ENCODE results near the gene ARPC4. TPM values are rescaled to one million over a fixed set of nuclear protein-coding genes. Genes with fewer than 3 reads are reported as not detected.

ARPC4 gene
- total and polyA plus RNA-seq, 2 donors (not counting 3 experiments of a cell fraction or from before 2014, with no cell fraction given) = 181 to 197 TPM

- DNase-seq (ENCODE audit: low read depth, low spot score) (no peak), FAIRE-seq (no peak)
- Histone ChIP-seq H3K9me3 (replicated peaks; ENCODE audit: control insufficient read depth, insufficient read depth, low read length) (no peaks in the 10 kb centered on the region), H3K4me1 (ENCODE audit: control insufficient read depth, extremely low read depth, insufficient read depth, low read length) (no peaks in the 10 kb centered on the region), H3K9me1 (replicated peaks; ENCODE audit: control insufficient read depth, extremely low read depth, insufficient read depth, low read length) (no peaks in the 10 kb centered on the region), H3K79me2 (ENCODE audit: control insufficient read depth, insufficient read depth, low read length) (no peaks in the 10 kb centered on the region), H2AFZ (ENCODE audit: low read depth, low read length) (no peak overlapping the region), H3K27ac (ENCODE audit: insufficient read depth, low read depth, low read length) (no peak overlapping the region), H3K36me3 (ENCODE audit: control insufficient read depth in 2 of 2, extremely low read depth in 1 of 2, insufficient read depth in 2 of 2, low read length in 2 of 2) (peaks cover 0 to 5% of the 10 kb centered on the region in 2 experiments), H4K20me1 (replicated peaks; ENCODE audit: control insufficient read depth, extremely low read depth, insufficient read depth, low read length) (no peaks in the 10 kb centered on the region), H3K4me2 (ENCODE audit: insufficient read depth, low read length) (no peak overlapping the region), H3K27me3 (ENCODE audit: control insufficient read depth in 2 of 2, insufficient read depth in 2 of 2, low read length in 2 of 2) (no peaks in the 10 kb centered on the region), H3K4me3 (replicated peaks in 1 of 3; ENCODE audit: insufficient read depth in 1 of 3, low read depth in 1 of 3, low read length in 3 of 3) (no peak overlapping the region), H3K9ac (replicated peaks; ENCODE audit: extremely low read depth, insufficient read depth, low read length) (no peak overlapping the region)
- CTCF ChIA-PET = interaction anchor here (1.2 kb wide), 2 partner anchors 13 to 128 kb away, joined by 3 to 7 read pairs; no protein-coding TSS in a partner anchor
- dilution Hi-C loops (cut with MboI; ENCODE audit: extremely low pct_ligation_motif_present, low sequenced_read_pairs) (no loop called here), intact Hi-C loops (cut with micrococcal nuclease) (loop anchor here (10.0 kb wide), 1 partner anchor 326 kb away; the partner anchor contains the start of gene VHL)
- BruUV-seq (replicated peaks) = no TSS peak
- POLR2A ChIA-PET = no interaction called here
- TF ChIP-seq EZH2 (IDR thresholded peaks at IDR 0.05; ENCODE audit: borderline replicate concordance, low read depth, low read length, severe bottlenecking) = no peak
- no peak for TF ChIP-seq MAX (IDR thresholded peaks at IDR 0.05; ENCODE audit: insufficient read depth, insufficient read length)
- TF ChIP-seq FOS (IDR thresholded peaks at IDR 0.05; ENCODE audit: borderline replicate concordance, insufficient read depth, low read length) = no peak
- no peak for TF ChIP-seq POLR2AphosphoS5 (IDR thresholded peaks at IDR 0.05; ENCODE audit: insufficient read depth, low read depth, low read length)
- TF ChIP-seq CTCF (IDR thresholded peaks at IDR 0.05; ENCODE audit: extremely low read depth in 1 of 2, insufficient read depth in 1 of 2, low read depth in 1 of 2, low read length in 2 of 2) = no peak
- no peak for TF ChIP-seq POLR2A (IDR thresholded peaks at IDR 0.05; ENCODE audit: low read depth, low read length)
- no peak for TF ChIP-seq GATA2 (IDR thresholded peaks at IDR 0.05; ENCODE audit: insufficient read depth, insufficient read length, low read depth, low read length)
- TF ChIP-seq JUN (IDR thresholded peaks at IDR 0.05; ENCODE audit: borderline replicate concordance, insufficient read depth, insufficient read length, low read depth) = no peak
- no peak for TF ChIP-seq MYC (IDR thresholded peaks at IDR 0.05; ENCODE audit: low read depth, low read length)
Measured at GRCh38 chr3:9818666-9819335, 25.9 kb downstream of the ARPC4 start.
